Measurements from ENCODE around the gene TNS4.
A peak's percentile ranks its signal among the peaks of the same experiment; 100 is the strongest.

Gene TNS4

DNA sequence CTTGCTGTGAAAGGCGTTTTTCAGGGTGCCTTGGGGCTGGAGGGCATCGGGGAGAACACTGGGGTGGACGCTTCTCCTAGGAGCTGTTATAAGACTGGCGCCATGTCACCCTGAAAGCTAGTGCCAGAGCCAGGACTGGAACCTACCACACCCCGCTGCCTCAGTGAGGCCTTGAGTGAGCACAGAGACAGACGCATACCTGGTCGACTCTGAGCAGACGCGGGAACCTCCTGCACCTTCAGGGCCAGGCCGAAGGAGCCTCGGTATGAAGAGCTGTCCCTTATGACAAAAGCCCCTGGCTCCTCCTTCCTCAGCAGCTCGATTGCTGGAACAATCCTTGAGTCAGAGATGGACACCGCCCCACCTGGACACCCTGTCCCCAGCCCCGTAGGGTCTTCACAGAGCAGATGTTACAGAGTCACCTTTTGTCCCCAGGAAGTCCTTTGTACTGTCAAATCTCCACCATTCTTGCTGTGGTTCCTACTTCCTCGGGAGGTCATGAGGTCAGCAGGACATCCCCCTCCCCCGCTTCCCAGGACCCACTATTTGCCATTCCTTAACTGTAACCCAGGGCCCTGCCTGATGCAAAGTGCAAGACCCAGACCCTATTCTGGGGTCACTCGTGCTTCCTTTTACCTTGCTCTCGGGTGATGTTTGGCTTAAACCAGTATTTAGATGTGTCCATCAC lies 17.0 kb downstream of the TNS4 start:
- TF ChIP-seq, protein P1, sequence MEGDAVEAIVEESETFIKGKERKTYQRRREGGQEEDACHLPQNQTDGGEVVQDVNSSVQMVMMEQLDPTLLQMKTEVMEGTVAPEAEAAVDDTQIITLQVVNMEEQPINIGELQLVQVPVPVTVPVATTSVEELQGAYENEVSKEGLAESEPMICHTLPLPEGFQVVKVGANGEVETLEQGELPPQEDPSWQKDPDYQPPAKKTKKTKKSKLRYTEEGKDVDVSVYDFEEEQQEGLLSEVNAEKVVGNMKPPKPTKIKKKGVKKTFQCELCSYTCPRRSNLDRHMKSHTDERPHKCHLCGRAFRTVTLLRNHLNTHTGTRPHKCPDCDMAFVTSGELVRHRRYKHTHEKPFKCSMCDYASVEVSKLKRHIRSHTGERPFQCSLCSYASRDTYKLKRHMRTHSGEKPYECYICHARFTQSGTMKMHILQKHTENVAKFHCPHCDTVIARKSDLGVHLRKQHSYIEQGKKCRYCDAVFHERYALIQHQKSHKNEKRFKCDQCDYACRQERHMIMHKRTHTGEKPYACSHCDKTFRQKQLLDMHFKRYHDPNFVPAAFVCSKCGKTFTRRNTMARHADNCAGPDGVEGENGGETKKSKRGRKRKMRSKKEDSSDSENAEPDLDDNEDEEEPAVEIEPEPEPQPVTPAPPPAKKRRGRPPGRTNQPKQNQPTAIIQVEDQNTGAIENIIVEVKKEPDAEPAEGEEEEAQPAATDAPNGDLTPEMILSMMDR (IDR thresholded peaks at IDR 0.05; ENCODE audit: unreplicated experiment in 3 of 3): no peak
- peaks cover 62% of the 10 kb centered on the region for H3K4me1 Mint-ChIP-seq

DNA sequence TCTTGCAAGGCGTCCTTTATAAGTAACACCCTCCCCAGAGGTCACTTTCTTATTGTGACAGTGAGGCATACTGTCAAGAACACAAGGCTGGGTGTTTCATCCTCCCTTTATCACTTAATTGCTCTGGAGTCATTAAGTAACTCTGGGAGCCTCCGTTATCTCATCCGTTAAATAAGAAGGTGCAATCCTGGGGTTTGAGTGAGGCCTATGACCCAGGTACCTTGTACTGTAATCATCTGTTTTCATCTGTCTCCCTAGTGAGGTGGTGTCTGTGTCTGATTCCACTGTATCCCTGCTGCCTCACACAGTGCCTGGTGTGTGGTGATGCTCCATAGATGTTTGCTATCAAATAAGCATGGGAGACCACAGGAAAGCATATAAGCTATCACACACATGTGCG lies 17.7 kb downstream of the TNS4 start:
- Mint-ChIP-seq H3K27me3 (ENCODE audit: low read depth) (peaks cover 25% of the 10 kb centered on the region), H3K27ac (peak overlapping the region in 2 of 3 experiments; percentile 3 to 22), H3K9me3 (no peaks in the 10 kb centered on the region), H3K4me3 (peak overlapping the region in 1 of 3 experiments; percentile 0), H3K4me1 (peaks cover 59% of the 10 kb centered on the region), H3K36me3 (ENCODE audit: low read depth) (no peaks in the 10 kb centered on the region)
- TF ChIP-seq, protein P1 (IDR thresholded peaks at IDR 0.05; ENCODE audit: unreplicated experiment in 3 of 3): no peak

More for the DNA sequence above, 17.0 kb downstream of the TNS4 start:
- no peaks in the 10 kb centered on the region for H3K9me3 Mint-ChIP-seq
- H3K36me3 Mint-ChIP-seq (ENCODE audit: low read depth): no peaks in the 10 kb centered on the region
- H3K27ac Mint-ChIP-seq: peak overlapping the region in 1 of 3 experiments; percentile 35
- no peak overlapping the region for H3K4me3 Mint-ChIP-seq
- H3K27me3 Mint-ChIP-seq (ENCODE audit: low read depth): peaks cover 22% of the 10 kb centered on the region

DNA sequence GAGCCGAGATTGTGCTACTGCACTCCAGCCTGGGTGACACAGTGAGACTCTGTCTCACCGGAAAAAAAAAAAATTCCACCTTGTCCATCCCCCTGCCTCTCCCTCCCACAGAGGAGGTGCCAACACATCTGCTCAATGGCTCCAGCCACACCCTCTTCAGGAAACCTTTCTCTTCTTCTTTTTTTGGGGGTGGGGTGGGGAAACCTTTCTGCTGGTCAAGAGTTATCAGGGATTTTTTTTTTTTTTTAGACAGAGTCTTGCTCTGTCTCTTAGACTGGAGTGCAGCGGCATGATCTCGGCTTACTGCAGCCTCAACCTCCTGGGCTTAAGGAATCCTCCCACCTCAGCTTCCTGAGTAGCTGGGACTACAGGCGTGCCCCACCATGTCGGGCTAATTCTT lies 18.7 kb downstream of the TNS4 start:
- Mint-ChIP-seq H3K36me3 (ENCODE audit: low read depth) (no peaks in the 10 kb centered on the region), H3K9me3 (no peaks in the 10 kb centered on the region)

DNA sequence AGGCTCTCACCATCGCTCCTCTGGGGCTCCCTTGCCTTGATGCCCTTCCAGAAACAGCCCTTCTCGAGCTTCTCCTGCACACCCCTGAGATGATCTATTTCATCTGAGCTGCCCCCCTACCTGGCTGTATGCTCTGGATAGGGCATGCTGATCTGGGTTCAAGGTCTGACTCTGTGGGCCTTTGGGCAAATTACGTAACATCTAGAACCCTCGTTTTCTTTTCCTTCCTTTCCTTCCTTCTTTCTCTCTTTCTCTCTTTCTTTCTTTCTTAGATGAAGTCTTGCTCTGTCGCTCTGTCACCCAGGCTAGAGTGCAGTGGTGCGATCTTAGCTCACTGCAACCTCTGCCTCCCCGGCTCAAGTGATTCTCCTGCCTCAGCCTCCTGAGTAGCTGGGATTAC lies 20.3 kb downstream of the TNS4 start:
- H3K36me3 Mint-ChIP-seq (ENCODE audit: low read depth): no peaks in the 10 kb centered on the region
- peaks cover 24% of the 10 kb centered on the region for H3K27me3 Mint-ChIP-seq (ENCODE audit: low read depth)
- no peak overlapping the region for H3K4me3 Mint-ChIP-seq
- peak overlapping the region in 2 of 3 experiments; percentile 60 to 66 for H3K27ac Mint-ChIP-seq
- TF ChIP-seq, protein P1 (IDR thresholded peaks at IDR 0.05; ENCODE audit: unreplicated experiment in 3 of 3): no peak
- peaks cover 41% of the 10 kb centered on the region for H3K4me1 Mint-ChIP-seq
- no peaks in the 10 kb centered on the region for H3K9me3 Mint-ChIP-seq

More for the DNA sequence above, 18.7 kb downstream of the TNS4 start:
- H3K4me1 Mint-ChIP-seq: peaks cover 51% of the 10 kb centered on the region
- TF ChIP-seq, protein P1 (IDR thresholded peaks at IDR 0.05; ENCODE audit: unreplicated experiment in 3 of 3): no peak
- H3K27ac Mint-ChIP-seq: no peak overlapping the region
- H3K4me3 Mint-ChIP-seq: no peak overlapping the region
- H3K27me3 Mint-ChIP-seq (ENCODE audit: low read depth): peaks cover 22% of the 10 kb centered on the region

DNA sequence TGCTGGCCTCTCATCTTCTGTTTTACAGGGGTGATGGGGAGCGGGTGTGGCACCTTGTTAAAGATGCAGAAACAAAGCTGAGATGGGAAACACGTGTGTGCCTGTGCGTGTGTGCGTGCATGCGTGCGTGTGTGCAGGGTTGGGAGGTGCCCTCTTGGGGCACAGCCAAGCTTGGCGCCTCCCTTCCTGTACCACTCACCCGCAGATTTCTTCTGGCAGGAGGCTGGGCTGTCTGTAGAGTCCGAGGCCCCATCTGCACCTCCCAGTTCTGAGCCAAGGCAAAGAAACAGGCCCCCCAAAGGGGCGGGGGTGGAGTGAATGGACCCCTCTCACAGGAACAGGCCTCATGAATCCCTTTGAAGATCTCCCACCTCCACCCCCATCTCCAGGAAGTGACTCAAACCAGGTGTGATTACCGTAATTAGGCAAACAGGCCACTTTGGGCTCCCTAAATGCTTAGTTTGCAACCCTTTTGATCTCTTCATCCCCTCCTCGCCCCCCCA lies 20.9 kb downstream of the TNS4 start:
- H3K4me3 Mint-ChIP-seq: no peak overlapping the region
- peak overlapping the region in 2 of 3 experiments; percentile 60 to 66 for H3K27ac Mint-ChIP-seq
- H3K27me3 Mint-ChIP-seq (ENCODE audit: low read depth): peaks cover 26% of the 10 kb centered on the region
- peaks cover 41% of the 10 kb centered on the region for H3K4me1 Mint-ChIP-seq
- TF ChIP-seq, protein P1 (IDR thresholded peaks at IDR 0.05; ENCODE audit: unreplicated experiment in 3 of 3): no peak
- H3K9me3 Mint-ChIP-seq: no peaks in the 10 kb centered on the region
- H3K36me3 Mint-ChIP-seq (ENCODE audit: low read depth): no peaks in the 10 kb centered on the region

Measured in nephron (organoid).